ENCODE data around the gene GP2.

Gene GP2

DNA sequence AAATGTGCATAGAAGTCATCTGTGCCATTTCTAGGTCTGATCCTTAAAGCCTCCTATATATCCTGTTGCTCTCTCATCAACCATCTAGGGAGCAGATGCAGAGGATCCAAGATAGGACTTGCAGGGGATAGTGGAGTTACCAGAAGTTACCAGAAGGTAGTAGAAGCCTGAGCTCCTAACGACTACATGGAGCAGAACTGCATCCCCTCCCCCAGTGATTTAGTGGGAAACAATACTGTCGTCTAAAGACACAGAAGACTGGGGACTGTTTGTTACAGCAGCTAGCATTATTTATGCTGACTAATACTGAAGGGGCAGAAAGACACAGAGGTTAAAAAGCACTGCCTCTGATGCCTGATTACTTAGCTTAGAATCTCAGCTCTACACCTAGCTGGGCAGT lies 15.8 kb downstream of the GP2 start:
- TF ChIP-seq, protein P1, sequence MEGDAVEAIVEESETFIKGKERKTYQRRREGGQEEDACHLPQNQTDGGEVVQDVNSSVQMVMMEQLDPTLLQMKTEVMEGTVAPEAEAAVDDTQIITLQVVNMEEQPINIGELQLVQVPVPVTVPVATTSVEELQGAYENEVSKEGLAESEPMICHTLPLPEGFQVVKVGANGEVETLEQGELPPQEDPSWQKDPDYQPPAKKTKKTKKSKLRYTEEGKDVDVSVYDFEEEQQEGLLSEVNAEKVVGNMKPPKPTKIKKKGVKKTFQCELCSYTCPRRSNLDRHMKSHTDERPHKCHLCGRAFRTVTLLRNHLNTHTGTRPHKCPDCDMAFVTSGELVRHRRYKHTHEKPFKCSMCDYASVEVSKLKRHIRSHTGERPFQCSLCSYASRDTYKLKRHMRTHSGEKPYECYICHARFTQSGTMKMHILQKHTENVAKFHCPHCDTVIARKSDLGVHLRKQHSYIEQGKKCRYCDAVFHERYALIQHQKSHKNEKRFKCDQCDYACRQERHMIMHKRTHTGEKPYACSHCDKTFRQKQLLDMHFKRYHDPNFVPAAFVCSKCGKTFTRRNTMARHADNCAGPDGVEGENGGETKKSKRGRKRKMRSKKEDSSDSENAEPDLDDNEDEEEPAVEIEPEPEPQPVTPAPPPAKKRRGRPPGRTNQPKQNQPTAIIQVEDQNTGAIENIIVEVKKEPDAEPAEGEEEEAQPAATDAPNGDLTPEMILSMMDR (conservative IDR thresholded peaks at IDR 0.05; ENCODE audit: low read length) = no peak
- no peak for DNase-seq (ENCODE audit: low read depth)
- H3K4me3 ChIP-seq (ENCODE audit: low read length) = no peak overlapping the region

DNA sequence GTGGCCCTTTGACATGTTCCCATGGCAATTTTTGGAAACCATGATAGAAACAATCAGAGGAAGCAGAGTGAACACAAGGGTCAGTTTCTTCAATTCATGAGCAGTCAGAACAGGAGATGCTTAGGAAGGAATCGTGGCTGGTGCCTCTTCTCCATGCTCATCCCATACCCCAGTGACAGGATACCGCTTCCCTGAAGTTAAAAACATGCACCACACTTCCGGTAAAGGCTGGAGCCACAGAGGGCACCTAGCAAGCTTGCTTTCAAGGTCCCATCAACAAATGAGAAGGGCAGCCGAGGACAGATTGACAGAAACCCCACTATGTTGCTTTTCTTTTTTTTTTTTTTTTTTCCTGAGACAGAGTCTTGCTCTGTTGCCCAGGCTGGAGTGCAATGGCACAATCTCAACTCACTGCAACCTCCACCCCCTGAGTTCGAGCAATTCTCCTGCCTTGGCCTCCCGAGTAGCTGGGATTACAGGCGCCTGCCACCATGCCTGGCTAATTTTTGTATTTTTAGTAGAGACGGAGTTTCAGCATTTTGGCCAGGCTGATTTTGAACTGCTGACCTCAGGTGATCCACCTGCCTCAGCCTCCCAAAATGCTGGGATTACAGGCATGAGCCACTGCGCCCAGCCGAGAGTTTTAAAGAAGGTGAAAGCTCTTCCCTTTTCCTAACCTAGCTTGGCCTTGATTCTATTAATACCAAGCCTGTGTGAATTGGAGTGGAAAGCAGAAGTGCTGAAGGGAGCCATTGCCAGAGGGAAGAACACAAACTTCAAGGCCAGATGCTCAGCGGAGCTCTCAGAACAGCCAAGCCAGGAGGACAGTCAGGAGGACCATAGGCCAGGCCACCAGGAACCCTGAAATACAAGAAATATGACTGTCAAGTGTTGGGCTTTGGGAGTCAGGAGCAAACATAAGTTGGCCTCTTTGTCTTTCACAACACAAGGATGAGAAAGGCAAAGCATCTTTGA lies 16.6 kb downstream of the GP2 start:
- no peak overlapping the region for H3K4me3 ChIP-seq (ENCODE audit: low read length)
- no peak for DNase-seq (ENCODE audit: low read depth)
- TF ChIP-seq, protein P1 (conservative IDR thresholded peaks at IDR 0.05; ENCODE audit: low read length) = no peak

DNA sequence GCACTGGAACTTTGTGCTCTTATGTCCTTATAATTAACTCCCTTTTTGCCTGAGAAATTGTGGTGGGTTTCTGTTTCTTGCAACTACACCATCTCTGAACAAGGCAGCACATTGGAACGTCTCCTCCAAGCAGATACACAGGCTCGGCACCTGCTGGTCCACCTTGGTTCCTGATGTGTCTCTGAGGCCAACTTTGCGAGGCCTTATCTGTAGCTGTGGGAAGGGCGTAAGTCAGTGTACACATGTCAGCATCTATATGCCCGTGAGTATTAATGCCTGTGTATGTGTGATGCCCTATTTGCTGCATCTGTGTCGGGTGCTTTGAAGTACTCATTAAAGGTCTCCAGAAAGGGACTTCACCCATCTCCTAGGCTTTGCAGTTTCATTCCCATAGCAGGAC lies 17.5 kb downstream of the GP2 start:
- TF ChIP-seq, protein P1 (conservative IDR thresholded peaks at IDR 0.05; ENCODE audit: low read length) = no peak
- no peak overlapping the region for H3K4me3 ChIP-seq (ENCODE audit: low read length)
- no peak for DNase-seq (ENCODE audit: low read depth)

DNA sequence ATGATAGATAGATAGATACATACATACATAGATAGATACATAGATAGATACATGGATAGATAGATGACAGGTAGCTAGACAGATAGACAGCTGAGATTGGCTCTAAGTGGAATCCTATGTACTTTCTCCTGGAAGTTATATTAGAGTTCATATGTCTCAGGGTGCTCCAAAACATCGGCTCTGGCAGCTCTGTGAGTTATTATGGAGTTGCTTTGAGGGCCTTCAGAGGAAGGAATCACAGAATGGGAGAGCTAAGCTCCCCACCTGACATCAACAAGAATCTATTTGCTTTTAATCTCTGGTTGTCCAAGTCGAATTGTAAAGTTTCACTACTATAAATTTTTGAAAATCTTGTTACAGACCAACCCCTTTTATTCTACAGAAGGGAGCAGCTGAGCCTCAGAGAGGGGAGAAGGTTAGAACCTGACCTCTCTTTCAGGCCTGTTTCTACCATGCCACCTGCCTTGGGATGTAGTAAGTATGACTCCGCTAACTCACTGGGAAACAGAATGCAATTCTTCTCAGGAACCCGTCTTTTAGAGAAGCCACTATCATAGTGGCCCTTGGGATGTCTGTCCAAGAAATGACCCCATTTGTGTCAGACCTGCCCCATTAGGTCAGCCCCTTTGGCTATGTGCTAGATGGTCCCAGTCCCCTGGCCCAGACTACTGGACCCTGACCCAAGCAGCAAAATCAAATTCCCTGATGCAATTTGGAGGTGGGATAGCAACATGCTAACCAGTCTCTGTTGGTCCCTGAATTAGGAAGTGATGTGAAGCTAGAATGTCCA lies 18.3 kb downstream of the GP2 start:
- TF ChIP-seq, protein P1 (conservative IDR thresholded peaks at IDR 0.05; ENCODE audit: low read length) = no peak
- no peak for DNase-seq (ENCODE audit: low read depth)
- H3K4me3 ChIP-seq (ENCODE audit: low read length) = no peak overlapping the region

DNA sequence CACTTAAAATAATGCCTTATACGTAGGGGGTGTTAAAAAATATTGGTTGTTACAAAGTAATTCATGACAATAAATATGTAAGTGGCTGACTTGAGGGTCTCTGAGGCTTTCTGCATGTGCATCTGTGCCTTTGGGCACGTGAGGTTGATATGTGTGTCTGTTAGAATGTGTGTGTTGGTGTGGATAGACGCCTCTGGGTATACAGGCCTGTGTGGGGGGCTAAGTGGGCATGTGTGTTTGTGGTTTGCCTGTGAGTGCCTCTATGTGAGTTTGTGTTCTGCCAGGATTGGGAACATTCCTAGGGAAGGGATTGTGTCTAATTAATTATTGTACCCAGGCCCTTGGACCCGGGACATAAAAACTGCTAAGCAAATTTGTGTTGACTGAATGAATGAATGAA lies 19.0 kb downstream of the GP2 start:
- no peak for DNase-seq (ENCODE audit: low read depth)
- TF ChIP-seq, protein P1 (conservative IDR thresholded peaks at IDR 0.05; ENCODE audit: low read length) = no peak
- H3K4me3 ChIP-seq (ENCODE audit: low read length) = no peak overlapping the region

DNA sequence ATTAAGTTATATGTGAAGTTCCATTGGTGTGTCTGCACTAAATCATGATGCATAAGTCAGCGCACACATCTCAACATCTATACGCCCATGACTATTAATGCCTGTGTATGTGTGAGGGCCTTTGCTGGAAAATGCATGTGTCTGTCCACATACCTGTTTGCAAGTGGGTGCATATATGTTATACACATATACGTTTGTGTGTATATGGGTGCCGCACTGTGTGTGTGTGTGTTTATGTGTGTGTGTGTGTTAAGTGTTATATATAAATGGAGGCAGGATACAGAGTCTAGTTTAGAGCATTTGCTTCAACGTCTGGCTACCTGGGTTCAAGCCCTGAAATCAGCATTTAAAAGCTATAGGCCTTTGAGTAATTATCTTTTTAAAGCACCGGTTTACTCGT lies 19.5 kb downstream of the GP2 start:
- TF ChIP-seq, protein P1 (conservative IDR thresholded peaks at IDR 0.05; ENCODE audit: low read length) = no peak
- H3K4me3 ChIP-seq (ENCODE audit: low read length) = no peak overlapping the region
- DNase-seq (ENCODE audit: low read depth) = no peak

Measured in AG10803 (cell line).